ENCODE results near the gene SDF2.

Gene SDF2

GRCh38 chr17:28613931-28614381 is 47.8 kb downstream of the SDF2 start, which contains the start of gene RSKR:
TSS of gene RSKR (minus strand) at chr17:28614185. CDS start at chr17:28614161, 24 bp downstream.
- Histone ChIP-seq H3K9ac (ENCODE audit: low read depth, low read length, poor library complexity, severe bottlenecking) (no peak within 1 kb of the TSS), H3K79me2 (ENCODE audit: insufficient read depth, low read length) (no peaks in the 10 kb centered on the region), H3K4me1 (ENCODE audit: insufficient read depth, low read length, poor library complexity, severe bottlenecking) (no peaks in the 10 kb centered on the region), H3K9me3 (ENCODE audit: insufficient read depth, low read depth, low read length) (no peaks in the 10 kb centered on the region), H3K9me2 (replicated peaks; ENCODE audit: low read depth, low read length) (no peaks in the 10 kb centered on the region), H3F3A (ENCODE audit: low read depth) (no peaks in the 10 kb centered on the region), H4K20me1 (ENCODE audit: insufficient read depth, low read length, poor library complexity, severe bottlenecking) (no peaks in the 10 kb centered on the region), H3K4me2 (ENCODE audit: low read depth, low read length, poor library complexity, severe bottlenecking) (no peak within 1 kb of the TSS), H3K36me3 (ENCODE audit: insufficient read depth, low read length) (peaks cover 60% of the 10 kb centered on the region), H2AFZ (ENCODE audit: low read length) (no peak within 1 kb of the TSS), H3K4me3 (ENCODE audit: low read length, poor library complexity, severe bottlenecking) (no peak within 1 kb of the TSS), H3K27me3 (ENCODE audit: insufficient read depth, low read length, poor library complexity, severe bottlenecking) (no peaks in the 10 kb centered on the region)
- TF ChIP-seq CTCF (conservative IDR thresholded peaks at IDR 0.05; ENCODE audit: low read length), result no peak
- TF ChIP-seq EZH2phosphoT487 (IDR thresholded peaks at IDR 0.05; ENCODE audit: borderline replicate concordance), result no peak

- Histone ChIP-seq H3K9me3 (ENCODE audit: insufficient read depth, low read depth, low read length) (no peaks in the 10 kb centered on the region), H3K9me2 (replicated peaks; ENCODE audit: low read depth, low read length) (no peaks in the 10 kb centered on the region), H3K4me2 (ENCODE audit: low read depth, low read length, poor library complexity, severe bottlenecking) (no peak overlapping the region), H2AFZ (ENCODE audit: low read length) (no peak overlapping the region), H3K36me3 (ENCODE audit: insufficient read depth, low read length) (peaks cover 53% of the 10 kb centered on the region; the same call in 1 of the 2 replicates), H3K4me1 (ENCODE audit: insufficient read depth, low read length, poor library complexity, severe bottlenecking) (no peaks in the 10 kb centered on the region), H3K9ac (ENCODE audit: low read depth, low read length, poor library complexity, severe bottlenecking) (no peak overlapping the region), H4K20me1 (ENCODE audit: insufficient read depth, low read length, poor library complexity, severe bottlenecking) (no peaks in the 10 kb centered on the region), H3K4me3 (ENCODE audit: low read length, poor library complexity, severe bottlenecking) (no peak overlapping the region), H3K79me2 (ENCODE audit: insufficient read depth, low read length) (no peaks in the 10 kb centered on the region), H3K27me3 (ENCODE audit: insufficient read depth, low read length, poor library complexity, severe bottlenecking) (no peaks in the 10 kb centered on the region), H3F3A (ENCODE audit: low read depth) (no peaks in the 10 kb centered on the region)
- TF ChIP-seq EZH2phosphoT487 (IDR thresholded peaks at IDR 0.05; ENCODE audit: borderline replicate concordance) (no peak), CTCF (conservative IDR thresholded peaks at IDR 0.05; ENCODE audit: low read length) (peak; percentile 81)
Observed at GRCh38 chr17:28612936-28613872, 48.5 kb downstream of the SDF2 start.

- Histone ChIP-seq H2AFZ (ENCODE audit: low read length) (no peak overlapping the region), H3K9me3 (ENCODE audit: insufficient read depth, low read depth, low read length) (no peaks in the 10 kb centered on the region), H3F3A (ENCODE audit: low read depth) (no peaks in the 10 kb centered on the region), H3K79me2 (ENCODE audit: insufficient read depth, low read length) (no peaks in the 10 kb centered on the region), H3K36me3 (ENCODE audit: insufficient read depth, low read length) (peaks cover 50% of the 10 kb centered on the region; the same call in 1 of the 2 replicates), H3K27me3 (ENCODE audit: insufficient read depth, low read length, poor library complexity, severe bottlenecking) (no peaks in the 10 kb centered on the region), H4K20me1 (ENCODE audit: insufficient read depth, low read length, poor library complexity, severe bottlenecking) (no peaks in the 10 kb centered on the region), H3K9me2 (replicated peaks; ENCODE audit: low read depth, low read length) (no peaks in the 10 kb centered on the region), H3K9ac (ENCODE audit: low read depth, low read length, poor library complexity, severe bottlenecking) (no peak overlapping the region), H3K4me2 (ENCODE audit: low read depth, low read length, poor library complexity, severe bottlenecking) (no peak overlapping the region), H3K4me3 (ENCODE audit: low read length, poor library complexity, severe bottlenecking) (no peak overlapping the region), H3K4me1 (ENCODE audit: insufficient read depth, low read length, poor library complexity, severe bottlenecking) (no peaks in the 10 kb centered on the region)
- TF ChIP-seq CTCF (conservative IDR thresholded peaks at IDR 0.05; ENCODE audit: low read length) (no peak), EZH2phosphoT487 (IDR thresholded peaks at IDR 0.05; ENCODE audit: borderline replicate concordance) (no peak)
Observed at GRCh38 chr17:28612531-28612930, 49.2 kb downstream of the SDF2 start.

All from Loucy (cell line).